OCI-LY3 (cell line): Measurements from ENCODE around the gene PRSS8.
A peak's percentile ranks its signal among the peaks of the same experiment; 100 is the strongest.

ENCODE experiments used
- H2AFZ ChIP-seq: fragments of 200-600, 300-600 bp; shearing (Covaris generic); 2 replicates; pipeline ENCODE4 v1.6.0; 2014; ENCODE audit warnings: antibody characterized with exemption, low read depth, low read length
- H3K27ac ChIP-seq: fragments of 200-600, 300-600 bp; sonication (generic); 2 replicates; pipeline ENCODE4 v1.5.1; 2014; ENCODE audit warnings: mild to moderate bottlenecking, low read length, moderate library complexity, mixed read lengths
- H3K27me3 ChIP-seq: fragments of 200-600, 300-600 bp; sonication (generic); 2 replicates; pipeline ENCODE4 v1.6.1; 2014; ENCODE audit warnings: low read depth, low read length, mixed read lengths
- H3K36me3 ChIP-seq: fragments of 200-600, 300-600 bp; sonication (generic); replicated peaks from 2 replicates; pipeline ENCODE3; 2014; ENCODE audit warnings: low read depth, low read length, mixed read lengths
- H3K4me1 ChIP-seq: fragments of 300-600, 200-600 bp; sonication (generic); 2 replicates; pipeline ENCODE4 v1.6.1; 2014; ENCODE audit warnings: low read length, mixed read lengths
- H3K4me2 ChIP-seq: fragments of 200-600, 300-600 bp; sonication (generic); 2 replicates; pipeline ENCODE4 v1.6.1; 2014; ENCODE audit warnings: low read length, mixed read lengths
- H3K4me3 ChIP-seq: fragments of 300-600, 200-600 bp; sonication (generic); 2 replicates; pipeline ENCODE4 v1.5.1; 2014; ENCODE audit warnings: antibody characterized with exemption, mild to moderate bottlenecking, low read length, moderate library complexity
- H3K79me2 ChIP-seq: fragments of 300-600, 200-600 bp; shearing (Covaris generic); 2 replicates; pipeline ENCODE4 v1.6.1; 2014; ENCODE audit warnings: mild to moderate bottlenecking, low read length, mixed read lengths
- H3K9ac ChIP-seq: fragments of 300-600, 200-600 bp; shearing (Covaris generic); 2 replicates; pipeline ENCODE4 v1.6.0; 2014; ENCODE audit warnings: mild to moderate bottlenecking, low read length, moderate library complexity
- H3K9me3 ChIP-seq: fragments of 200-600, 300-600 bp; shearing (Covaris generic); 2 replicates; pipeline ENCODE4 v1.6.1; 2014; ENCODE audit warnings: low read length, mixed read lengths; ENCODE audit not compliant: insufficient read depth
- H4K20me1 ChIP-seq: fragments of 200-600, 300-600 bp; sonication (generic); 2 replicates; pipeline ENCODE4 v1.6.1; 2016; ENCODE audit warnings: low read length, mixed read lengths; ENCODE audit not compliant: insufficient read depth
- EZH2phosphoT487 ChIP-seq: fragments of 200-600 bp; shearing (Covaris generic); IDR thresholded peaks from 2 replicates; pipeline ENCODE4 v1.6.1; 2018; ENCODE audit warnings: antibody characterized with exemption, mixed run types, low read depth
- TF ChIP-seq, protein P1 (sequence below): fragments of 200-600, 300-600 bp; sonication (generic); IDR thresholded peaks from 2 replicates; pipeline ENCODE4 v1.5.1; 2014; ENCODE audit warnings: antibody characterized with exemption, low read length, low read depth

Gene PRSS8

DNA sequence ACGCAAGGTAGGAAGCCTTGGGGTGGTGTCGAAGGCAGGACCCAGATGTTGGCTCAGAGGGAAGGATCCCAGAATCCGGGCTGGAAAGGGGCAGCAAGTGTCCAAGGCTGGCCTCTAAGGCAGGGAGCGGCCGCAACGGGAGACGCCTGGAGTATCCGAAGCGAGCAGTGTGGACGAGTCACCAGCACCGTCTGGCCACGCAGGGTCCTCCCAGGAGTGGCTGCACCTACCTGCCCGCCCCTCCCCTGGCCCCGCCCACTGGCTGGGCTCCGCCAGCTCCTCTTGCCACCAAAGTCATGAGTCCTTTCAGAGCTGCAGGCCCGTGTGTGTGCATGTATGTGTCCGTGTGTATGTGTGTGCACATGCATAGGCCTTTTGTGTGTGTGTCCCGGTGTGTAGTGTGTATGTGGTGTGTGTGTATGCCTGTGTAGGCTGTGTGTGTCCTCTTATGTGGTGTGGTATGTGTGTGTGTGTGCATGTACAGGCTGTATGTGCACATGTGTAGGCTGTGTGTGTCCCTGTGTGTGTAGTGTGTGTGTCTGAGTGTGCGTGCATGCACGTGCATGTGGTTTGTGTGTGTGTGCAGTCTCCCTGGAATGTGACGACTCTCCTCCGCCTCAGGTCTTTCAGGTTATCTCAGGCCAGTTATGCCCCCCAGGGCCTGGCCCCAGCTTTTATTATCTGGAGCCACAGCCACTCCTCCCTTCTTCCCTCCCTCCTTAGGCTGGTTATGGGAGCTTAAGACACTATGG, at the start of gene PRSS8:
PRSS8 (minus strand) TSS at position 193 of the 752 bp plus-strand sequence. CDS start 229 bp downstream, outside the sequence.
- Histone ChIP-seq H3K36me3 (no peaks in the 10 kb centered on the region), H3K9me3 (no peaks in the 10 kb centered on the region), H2AFZ (no peak within 1 kb of the TSS), H3K4me3 (no peak within 1 kb of the TSS), H3K27ac (no peak within 1 kb of the TSS), H3K4me2 (no peak within 1 kb of the TSS), H3K27me3 (no peaks in the 10 kb centered on the region), H3K79me2 (no peaks in the 10 kb centered on the region), H3K9ac (no peak within 1 kb of the TSS), H4K20me1 (no peaks in the 10 kb centered on the region), H3K4me1 (no peaks in the 10 kb centered on the region)
- TF ChIP-seq, protein P1, sequence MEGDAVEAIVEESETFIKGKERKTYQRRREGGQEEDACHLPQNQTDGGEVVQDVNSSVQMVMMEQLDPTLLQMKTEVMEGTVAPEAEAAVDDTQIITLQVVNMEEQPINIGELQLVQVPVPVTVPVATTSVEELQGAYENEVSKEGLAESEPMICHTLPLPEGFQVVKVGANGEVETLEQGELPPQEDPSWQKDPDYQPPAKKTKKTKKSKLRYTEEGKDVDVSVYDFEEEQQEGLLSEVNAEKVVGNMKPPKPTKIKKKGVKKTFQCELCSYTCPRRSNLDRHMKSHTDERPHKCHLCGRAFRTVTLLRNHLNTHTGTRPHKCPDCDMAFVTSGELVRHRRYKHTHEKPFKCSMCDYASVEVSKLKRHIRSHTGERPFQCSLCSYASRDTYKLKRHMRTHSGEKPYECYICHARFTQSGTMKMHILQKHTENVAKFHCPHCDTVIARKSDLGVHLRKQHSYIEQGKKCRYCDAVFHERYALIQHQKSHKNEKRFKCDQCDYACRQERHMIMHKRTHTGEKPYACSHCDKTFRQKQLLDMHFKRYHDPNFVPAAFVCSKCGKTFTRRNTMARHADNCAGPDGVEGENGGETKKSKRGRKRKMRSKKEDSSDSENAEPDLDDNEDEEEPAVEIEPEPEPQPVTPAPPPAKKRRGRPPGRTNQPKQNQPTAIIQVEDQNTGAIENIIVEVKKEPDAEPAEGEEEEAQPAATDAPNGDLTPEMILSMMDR, result no peak
- TF ChIP-seq EZH2phosphoT487, result no peak

DNA sequence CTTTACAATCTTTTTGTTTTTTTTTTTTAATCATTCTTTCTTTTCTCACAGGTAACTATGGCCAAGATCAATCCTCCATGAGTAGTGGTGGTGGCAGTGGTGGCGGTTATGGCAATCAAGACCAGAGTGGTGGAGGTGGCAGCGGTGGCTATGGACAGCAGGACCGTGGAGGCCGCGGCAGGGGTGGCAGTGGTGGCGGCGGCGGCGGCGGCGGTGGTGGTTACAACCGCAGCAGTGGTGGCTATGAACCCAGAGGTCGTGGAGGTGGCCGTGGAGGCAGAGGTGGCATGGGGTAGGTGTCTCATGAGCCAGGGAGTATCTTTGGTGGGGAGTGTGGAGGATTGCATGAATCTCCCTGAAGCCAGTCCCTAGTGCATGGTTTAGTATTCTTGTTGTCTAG, 49.4 kb upstream of the PRSS8 start:
- no peaks in the 10 kb centered on the region for H3K9me3 ChIP-seq
- no peak overlapping the region for H3K4me3 ChIP-seq
- no peak overlapping the region for H2AFZ ChIP-seq
- peaks cover 90% of the 10 kb centered on the region for H3K36me3 ChIP-seq
- no peak overlapping the region for H3K9ac ChIP-seq
- peaks cover 100% of the 10 kb centered on the region for H3K79me2 ChIP-seq
- no peak overlapping the region for H3K4me2 ChIP-seq
- peaks cover 93% of the 10 kb centered on the region for H4K20me1 ChIP-seq
- peaks cover 13% of the 10 kb centered on the region for H3K4me1 ChIP-seq
- TF ChIP-seq EZH2phosphoT487, result no peak
- TF ChIP-seq, protein P1, result no peak
- H3K27me3 ChIP-seq, result no peaks in the 10 kb centered on the region
- H3K27ac ChIP-seq, result no peak overlapping the region

DNA sequence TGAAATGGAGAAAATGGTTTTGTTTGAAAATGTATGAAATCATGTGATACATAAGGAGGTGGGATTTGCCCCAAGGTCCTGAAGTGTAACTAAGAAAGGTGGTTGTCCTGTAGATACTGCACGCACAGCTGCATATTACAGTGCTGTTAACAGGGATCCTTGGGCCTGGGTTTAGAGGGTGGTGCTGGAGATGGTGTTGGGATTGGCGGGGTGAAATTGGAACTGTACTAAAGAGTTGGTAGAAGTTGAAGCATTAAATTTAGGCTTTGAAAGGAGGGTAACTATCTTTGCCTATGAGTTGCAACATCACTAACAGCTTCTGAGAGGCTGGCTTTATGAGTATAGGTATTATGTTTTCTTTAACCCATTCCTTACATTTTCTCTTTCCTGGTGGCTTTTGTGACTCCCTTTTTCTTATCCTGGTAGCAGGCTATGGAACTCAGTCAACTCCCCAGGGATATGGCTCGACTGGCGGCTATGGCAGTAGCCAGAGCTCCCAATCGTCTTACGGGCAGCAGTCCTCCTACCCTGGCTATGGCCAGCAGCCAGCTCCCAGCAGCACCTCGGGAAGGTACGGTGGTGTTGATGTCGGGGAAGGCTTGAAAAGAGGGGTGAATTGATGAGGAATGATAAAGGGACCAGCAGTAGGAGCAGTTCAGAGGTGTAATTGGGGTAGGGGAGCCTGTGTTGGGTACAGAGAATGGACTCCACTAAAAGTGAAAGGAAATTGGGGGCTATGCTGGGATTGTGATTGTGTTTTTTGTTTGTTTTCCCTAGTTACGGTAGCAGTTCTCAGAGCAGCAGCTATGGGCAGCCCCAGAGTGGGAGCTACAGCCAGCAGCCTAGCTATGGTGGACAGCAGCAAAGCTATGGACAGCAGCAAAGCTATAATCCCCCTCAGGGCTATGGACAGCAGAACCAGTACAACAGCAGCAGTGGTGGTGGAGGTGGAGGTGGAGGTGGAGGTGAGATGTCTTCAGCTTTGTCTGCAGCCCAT, 48.2 kb upstream of the PRSS8 start:
- H3K36me3 ChIP-seq, result peaks cover 78% of the 10 kb centered on the region
- no peak overlapping the region for H3K27ac ChIP-seq
- H2AFZ ChIP-seq, result no peak overlapping the region
- peaks cover 96% of the 10 kb centered on the region for H3K79me2 ChIP-seq
- H3K9me3 ChIP-seq, result no peaks in the 10 kb centered on the region
- H4K20me1 ChIP-seq, result peaks cover 82% of the 10 kb centered on the region
- H3K9ac ChIP-seq, result no peak overlapping the region
- no peak overlapping the region for H3K4me3 ChIP-seq
- H3K4me2 ChIP-seq, result 0 out of 2 replicates have a peak overlapping the region, but pooled peaks have one; percentile 98
- H3K4me1 ChIP-seq, result peaks cover 14% of the 10 kb centered on the region
- no peaks in the 10 kb centered on the region for H3K27me3 ChIP-seq
- TF ChIP-seq EZH2phosphoT487, result no peak
- TF ChIP-seq, protein P1, result no peak

DNA sequence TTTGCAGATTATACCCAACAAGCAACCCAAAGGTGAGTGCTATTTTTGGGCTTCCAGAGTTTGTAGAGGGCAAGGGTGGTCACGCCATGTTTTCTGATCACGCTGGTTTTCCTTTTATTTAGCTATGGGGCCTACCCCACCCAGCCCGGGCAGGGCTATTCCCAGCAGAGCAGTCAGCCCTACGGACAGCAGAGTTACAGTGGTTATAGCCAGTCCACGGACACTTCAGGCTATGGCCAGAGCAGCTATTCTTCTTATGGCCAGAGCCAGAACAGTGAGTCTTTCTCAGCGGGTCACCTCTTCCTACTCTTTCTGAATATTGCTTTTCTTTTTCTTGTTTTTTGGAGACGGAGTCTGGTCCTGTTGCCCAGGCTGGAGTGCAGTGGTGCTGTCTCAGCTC, 46.9 kb upstream of the PRSS8 start:
- H3K4me1 ChIP-seq, result peaks cover 28% of the 10 kb centered on the region
- peaks cover 65% of the 10 kb centered on the region for H3K36me3 ChIP-seq
- no peaks in the 10 kb centered on the region for H3K9me3 ChIP-seq
- TF ChIP-seq, protein P1, result no peak
- no peak for TF ChIP-seq EZH2phosphoT487
- H3K4me3 ChIP-seq, result peak overlapping the region; percentile 84
- H3K4me2 ChIP-seq, result peak overlapping the region; percentile 98
- H3K79me2 ChIP-seq, result peaks cover 92% of the 10 kb centered on the region
- peaks cover 68% of the 10 kb centered on the region for H4K20me1 ChIP-seq
- H2AFZ ChIP-seq, result no peak overlapping the region
- H3K27ac ChIP-seq, result no peak overlapping the region
- H3K27me3 ChIP-seq, result no peaks in the 10 kb centered on the region
- H3K9ac ChIP-seq, result peak overlapping the region; percentile 33
